GM19468 (cell line): ENCODE data around the gene ITGB6.

Experiments
- ATAC-seq: cut with Tn5 transposase; IDR thresholded peaks from one replicate; pipeline ENCODE4 v1.9.1; 2021; ENCODE audit warnings: mild to moderate bottlenecking, moderate library complexity, moderate number of reproducible peaks; ENCODE audit not compliant: unreplicated experiment; ENCODE audit errors: extremely low read depth

Gene ITGB6, protein sequence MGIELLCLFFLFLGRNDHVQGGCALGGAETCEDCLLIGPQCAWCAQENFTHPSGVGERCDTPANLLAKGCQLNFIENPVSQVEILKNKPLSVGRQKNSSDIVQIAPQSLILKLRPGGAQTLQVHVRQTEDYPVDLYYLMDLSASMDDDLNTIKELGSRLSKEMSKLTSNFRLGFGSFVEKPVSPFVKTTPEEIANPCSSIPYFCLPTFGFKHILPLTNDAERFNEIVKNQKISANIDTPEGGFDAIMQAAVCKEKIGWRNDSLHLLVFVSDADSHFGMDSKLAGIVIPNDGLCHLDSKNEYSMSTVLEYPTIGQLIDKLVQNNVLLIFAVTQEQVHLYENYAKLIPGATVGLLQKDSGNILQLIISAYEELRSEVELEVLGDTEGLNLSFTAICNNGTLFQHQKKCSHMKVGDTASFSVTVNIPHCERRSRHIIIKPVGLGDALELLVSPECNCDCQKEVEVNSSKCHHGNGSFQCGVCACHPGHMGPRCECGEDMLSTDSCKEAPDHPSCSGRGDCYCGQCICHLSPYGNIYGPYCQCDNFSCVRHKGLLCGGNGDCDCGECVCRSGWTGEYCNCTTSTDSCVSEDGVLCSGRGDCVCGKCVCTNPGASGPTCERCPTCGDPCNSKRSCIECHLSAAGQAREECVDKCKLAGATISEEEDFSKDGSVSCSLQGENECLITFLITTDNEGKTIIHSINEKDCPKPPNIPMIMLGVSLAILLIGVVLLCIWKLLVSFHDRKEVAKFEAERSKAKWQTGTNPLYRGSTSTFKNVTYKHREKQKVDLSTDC

DNA sequence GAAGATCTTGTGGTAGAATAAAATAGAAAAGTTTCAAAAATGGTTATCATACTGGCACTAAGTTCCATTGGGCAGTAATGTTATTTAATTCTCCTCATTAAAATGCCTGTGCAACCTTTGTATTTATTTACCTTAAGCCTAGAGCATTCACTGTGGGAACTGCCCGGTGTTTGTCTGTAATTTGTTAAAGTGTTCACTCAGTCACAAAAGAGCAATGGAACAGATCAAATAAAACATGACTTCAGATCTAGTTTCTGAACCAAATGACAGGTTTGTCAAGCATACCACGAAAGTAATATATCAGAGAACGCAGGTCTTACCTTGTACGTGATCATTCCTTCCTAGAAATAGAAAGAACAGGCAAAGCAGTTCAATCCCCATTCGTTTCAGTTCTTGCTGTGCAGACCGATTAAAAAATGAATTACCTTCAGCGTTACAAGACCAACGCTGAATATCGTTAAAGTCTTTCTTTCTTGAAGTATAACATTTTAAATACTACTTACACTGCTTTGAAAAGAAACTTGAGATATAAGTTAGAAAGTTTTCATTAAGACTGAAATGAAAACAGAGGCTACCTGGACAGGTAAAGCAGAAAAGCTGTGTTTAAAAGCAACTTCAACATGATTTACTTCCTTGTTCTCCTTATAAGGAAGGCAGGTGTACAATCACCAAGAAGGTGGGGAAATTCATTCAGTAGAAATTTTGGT lies at the start of gene ITGB6:
Gene ITGB6, minus strand, starts transcription at position 590 of the 707 bp plus-strand sequence. Its CDS starts 209 bp downstream, at position 381.
- ATAC-seq = no peak

DNA sequence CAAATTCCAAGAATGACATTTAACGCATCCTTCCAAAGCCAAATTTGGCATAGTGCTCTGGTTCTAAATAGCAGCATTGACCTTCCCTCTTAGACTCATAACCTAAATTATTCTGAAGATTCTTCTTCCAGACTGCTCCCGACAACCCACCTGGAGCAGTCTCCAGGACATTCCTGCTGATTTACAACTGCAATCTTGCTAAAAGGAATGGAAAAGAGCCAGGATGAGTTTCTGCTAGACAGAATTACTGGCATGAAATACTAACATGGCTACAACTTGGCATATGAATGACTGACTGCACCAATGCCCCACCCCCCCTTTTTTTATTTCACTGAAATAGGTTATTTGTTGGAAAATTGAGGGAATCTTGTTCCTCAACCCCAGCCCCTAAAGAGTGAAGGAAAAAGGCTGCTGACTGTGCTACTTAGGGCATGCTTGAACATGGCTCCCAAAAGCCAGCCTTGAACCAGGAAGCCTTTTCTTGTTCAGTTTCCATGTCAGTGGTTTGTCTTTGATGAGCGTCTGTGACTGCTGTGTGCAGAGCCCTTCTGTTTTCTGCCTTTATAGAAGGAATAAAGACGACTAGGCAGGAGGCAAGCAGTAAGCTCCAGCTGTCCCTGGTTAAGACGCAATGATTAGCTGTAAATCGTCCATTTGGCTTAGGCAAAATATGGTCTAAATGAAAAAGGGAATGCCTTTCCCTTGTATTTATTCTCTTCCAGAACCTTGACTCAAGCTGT lies 47.4 kb upstream of the ITGB6 start:
- no peak for ATAC-seq

DNA sequence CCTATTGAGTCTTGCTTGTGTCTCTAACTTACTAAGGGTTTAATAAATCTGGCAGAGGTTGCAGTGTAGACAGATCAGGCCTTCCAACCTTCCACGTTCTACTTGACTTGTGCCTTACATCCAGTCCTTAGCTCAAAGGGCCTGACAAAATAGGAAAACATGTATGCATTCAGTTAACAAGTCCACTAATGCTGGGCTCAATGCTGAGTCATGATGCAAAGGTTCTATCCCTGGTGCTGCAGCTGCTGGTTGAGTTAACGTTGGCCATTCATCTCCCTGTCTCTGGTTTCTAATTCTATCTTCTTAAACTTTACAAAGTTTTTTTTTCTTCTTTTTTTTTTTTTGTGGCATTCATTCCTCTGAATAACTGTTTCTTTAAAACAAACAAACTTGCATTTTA lies 46.3 kb upstream of the ITGB6 start:
- no peak for ATAC-seq

DNA sequence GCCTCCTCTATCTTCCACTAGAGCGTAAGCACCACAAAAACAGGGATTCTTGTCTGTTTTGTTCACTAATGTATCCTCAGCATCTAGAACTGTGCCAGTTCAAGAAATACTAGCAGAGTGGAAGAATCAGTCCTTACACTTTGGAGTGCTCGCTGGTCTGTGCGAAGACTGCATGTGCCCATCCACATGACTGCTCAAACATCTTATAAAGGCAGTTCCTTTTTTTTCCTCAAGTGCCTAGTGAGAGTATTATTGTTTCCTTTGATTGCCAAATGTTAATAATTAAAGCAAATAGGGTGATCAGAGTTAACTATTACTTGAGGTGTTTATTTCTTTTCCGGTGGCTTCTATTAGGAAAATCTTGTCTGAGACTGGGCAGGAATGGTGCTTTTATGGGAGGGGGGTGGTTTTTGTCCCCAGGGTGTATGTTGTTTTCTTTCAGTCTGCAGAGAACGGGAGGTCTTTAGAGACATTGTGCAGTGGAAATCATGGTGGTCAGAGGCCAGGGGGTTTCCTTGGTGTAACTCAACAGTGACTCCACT lies 45.6 kb upstream of the ITGB6 start:
- no peak for ATAC-seq

DNA sequence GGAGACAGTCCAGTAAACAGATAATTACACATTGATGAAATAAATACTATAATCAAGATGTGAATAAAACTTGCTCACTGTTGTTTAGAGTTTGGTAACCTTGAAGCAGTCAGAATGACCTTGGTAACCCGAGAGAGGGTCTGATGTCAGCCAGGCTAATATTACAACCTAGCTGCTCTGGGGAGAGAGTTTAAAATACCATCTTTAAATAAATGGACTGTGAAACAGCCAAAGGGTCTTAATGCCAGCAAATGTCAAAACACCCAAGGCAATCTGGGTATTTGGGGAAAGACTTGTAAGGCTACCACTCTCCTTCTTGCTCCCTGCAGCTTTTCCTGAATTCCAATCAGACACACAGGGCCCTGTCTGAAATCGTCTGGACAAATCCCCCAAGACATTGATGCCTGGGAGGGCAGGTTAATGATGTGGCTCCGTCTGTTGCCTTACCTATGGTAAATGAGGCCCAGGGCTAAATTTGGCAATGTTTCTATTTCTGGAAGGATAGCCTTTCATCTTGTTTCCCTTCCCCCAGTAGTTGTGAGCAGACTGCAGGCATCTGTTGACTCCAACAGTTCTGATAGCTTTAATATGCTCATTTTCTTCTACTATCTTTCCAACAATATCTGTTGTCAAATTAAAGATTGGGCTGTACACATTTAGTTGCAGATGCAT lies 43.0 kb upstream of the ITGB6 start:
- no peak for ATAC-seq

DNA sequence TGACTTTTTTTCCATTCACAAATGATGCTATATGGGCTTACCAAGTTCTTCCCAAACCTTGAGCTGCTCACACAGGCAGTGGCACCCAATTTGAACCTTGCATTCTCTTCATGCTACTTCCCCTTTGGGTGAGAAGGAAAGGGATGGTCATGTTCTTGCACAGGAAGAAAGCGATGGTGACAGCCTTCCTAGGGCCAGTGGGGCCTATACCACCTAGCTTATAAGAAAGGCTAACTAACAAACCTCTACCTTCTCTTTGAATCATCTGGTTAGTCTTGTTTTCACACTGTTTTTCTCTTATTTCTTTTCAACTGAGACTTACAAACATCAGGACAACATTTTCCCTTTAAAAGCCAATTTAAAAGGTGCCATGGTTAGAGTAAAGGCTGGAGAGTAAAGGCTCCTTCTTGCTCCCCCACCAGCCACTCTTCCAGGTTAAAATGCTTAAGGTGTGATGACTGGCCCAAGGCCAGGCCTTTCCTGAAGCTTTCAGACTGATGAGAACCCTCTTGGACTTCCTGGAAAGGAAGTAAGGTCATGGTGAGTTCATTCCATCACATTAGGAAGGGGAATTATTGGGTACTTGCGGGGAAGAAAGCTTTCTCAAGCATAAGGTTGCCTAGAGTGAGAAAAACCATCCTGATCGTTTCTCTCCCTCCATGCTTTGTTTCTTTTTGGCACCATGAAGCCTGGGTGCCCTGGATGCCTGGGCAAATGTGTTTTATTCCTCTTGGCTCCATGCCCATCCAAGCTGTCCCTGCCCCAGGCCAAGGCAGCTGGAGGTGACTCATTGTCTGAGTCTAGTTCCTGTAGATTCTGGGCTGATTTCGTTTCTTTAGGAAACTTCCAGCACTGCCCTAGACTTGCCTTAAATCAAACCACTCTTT lies 41.4 kb upstream of the ITGB6 start:
- ATAC-seq = no peak

DNA sequence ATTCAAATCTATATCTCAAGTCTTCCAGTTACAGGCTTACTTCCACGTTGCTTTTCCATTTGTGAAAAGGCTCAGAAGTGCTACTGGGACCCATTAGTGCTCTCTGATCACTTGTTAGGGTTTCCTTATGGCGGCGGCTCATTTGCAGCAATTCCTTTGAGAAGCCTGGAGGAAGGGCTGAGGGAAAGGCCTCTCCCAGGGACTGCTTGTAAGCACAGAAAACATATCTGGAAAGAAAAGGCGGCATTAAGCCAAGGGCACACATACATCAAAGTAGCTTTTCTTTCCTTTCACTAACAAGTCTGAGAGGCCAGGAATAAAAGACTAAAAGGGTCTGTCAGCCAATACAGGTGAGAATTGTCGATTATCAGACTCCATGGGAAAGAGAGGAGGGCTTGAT lies 39.4 kb upstream of the ITGB6 start:
- no peak for ATAC-seq

DNA sequence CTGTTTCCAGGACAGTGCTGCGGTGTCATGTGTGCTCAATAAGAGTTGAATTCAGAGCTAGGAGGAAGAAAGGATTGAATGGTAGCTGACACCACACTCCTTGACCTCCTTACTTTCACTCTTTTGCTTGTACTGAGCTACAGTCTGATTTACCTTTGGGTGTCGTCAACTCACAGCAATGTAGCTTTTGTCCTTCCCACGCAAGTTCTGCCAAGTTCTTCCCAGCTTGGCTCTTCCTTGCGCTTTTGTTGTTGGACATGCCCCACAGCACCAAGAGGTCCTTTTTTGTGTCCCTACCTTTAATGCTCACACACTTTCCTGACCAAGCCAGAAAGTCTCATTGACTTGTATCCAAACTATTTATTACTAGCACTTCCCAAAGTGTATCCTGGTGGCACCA lies 38.3 kb upstream of the ITGB6 start:
- no peak for ATAC-seq

DNA sequence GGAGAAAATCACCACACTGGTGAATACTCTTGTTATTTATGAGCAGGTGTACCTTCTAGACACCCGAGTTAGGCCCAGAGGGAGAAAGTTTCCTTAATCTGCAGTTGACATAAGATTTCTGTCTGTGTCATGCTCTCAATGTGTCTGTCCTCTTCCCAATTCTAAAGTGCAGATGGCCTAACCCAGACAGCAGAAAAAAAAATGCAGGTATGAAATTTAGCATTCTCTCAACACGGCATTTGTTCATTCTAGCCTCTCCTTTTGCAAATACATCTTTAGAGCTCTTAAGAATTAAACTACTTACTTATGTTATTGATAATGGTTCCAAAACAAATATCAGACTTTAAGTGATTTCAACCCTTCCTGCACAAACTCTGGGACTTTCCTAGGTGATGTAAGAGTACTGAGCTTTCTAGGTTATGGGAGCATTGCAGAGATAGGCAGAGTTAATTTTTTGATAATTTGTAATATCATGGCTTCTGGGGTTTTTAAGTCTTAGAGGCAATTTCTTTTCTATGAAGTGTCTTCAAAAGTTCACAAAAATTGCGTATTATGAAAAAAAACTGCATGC lies 32.9 kb upstream of the ITGB6 start:
- ATAC-seq = no peak

DNA sequence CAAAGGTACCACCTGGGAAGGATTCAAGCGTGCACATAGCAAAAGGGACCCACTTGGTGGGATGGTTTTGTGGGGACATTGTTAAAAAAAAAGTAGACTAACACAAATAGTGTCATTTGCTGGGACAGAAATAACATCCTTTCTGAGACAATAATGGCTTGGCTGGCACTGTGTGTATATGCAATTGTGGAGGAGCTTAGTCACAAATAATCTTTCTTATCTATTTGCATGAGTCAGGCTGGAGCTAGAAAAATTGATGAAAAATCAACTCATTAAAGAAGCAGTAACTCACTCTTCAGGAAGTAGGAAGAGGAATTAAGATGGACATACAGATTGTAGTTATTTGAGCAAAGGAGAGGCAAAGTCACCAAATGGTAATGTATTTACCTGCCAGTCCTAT lies 29.5 kb upstream of the ITGB6 start:
- no peak for ATAC-seq

DNA sequence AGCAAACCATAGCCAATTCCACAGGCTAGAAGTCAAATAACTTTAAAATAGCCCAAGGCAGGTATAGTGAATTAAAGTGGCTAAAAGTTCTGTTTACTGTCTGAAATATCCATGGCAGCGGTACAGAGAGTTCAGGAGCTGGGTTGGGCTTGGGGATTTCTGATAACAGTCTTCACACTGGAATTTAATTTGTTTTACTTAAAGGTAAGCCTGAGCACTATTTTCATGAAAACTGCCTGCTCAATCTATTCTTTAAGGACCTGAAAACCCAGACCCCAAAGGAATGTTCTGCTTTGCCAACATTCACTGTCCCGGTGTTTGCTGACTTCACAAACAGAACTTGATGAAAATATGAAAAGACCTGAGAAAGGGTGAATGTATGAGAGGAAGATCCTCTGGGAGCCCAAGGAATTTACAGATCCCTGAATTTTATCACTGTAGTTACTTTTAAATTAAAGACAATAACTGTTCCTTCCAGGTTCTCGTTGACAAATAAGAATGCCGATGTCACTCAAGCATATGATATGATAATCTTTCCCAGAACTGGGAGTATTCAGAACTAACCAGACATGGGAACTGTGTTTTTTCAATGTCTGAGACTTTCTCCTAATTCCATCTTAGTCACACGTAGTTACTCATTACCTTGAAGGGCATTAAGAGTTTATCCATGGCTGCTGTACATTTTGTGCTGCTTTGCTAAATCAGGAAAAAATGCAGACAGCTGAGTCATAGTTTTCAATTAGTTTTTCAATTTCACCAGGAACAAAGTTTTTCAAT lies 28.3 kb upstream of the ITGB6 start:
- no peak for ATAC-seq

DNA sequence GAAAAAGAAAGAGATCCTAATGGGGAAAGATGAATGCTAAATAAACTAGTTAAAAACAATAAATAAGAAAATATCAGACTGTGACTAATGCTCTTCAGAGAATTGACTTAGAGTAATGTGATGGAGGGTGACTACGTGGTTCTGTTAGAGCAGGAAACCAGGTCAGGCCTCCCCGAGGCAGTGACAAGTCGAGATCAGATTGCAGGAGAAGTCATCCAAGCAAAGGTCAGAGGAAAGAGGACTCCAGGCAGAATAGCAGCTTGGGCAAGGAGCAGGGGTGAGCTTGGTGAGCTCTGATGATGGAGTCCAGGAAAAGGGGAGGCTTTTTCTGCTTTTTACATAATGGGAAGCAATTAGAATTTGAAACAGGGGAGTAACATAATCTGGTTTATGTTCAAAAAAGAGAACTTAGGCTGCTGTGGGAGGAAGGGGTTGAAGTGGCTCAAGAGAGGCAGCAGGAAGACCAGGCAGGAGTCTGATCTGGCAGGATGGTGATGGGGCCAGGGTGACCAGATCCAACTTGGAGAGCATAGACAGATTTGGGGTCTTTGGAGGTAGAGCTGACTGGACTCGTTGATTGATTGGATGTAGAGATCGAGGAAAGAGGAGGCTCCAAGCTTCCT lies 27.3 kb upstream of the ITGB6 start:
- ATAC-seq = no peak

DNA sequence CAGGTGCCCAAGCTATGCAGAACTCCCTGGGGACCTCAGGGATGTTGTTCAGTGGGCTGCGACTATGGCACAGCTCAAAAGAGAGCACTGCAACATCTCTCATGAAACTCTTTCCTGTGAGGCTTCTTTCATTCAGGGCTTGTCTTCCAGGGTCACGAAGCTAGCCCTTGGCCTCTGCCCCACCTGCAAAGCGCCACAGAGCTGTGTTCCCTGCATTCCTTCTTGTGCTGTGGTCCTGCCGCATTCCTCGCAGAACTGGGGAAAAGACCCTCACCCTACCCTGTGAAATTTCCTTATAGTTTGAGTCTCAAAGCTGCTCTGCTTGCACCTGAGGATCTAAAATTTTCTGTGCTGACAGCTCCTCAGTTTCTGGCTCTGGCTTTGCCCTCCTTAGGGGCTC lies 26.3 kb upstream of the ITGB6 start:
- ATAC-seq = no peak

DNA sequence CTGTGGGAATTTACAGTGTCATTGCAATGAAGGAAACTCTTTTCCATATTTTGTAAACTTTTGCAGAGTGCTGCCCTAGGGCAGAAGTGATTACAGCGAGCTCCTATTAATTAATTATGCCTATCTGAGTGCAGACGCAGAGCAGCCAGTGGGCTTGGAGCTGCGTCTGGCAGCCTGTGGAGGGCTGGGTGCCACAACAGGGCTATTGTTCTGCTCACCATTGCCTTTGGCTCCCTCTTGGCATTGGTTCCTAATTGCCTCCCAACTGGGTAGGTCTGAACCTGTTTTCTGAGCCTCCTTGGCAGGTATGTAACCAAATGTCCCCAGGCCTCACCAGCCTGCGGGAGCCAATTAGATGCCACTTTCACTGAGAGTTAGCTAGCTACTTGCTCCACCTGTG lies 25.6 kb upstream of the ITGB6 start:
- ATAC-seq = no peak

DNA sequence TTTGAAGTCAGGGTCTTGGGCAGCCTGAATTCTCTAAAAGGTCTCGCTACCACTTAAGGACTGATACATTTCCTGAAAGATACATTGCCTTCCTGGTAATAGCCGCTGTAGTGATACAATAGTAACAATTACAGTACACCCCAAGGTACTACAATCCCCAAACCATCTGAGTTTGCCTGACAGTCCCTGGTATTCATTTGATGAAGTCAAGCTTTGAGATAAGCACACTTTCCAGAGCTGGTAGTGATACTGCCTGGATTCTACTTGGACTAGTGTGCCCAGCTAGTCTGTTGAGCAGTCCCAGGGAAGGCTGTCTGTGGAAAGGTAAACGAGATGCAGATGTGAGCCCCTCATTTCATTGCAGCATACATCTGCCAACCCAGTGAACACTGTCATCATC lies 24.4 kb upstream of the ITGB6 start:
- no peak for ATAC-seq

DNA sequence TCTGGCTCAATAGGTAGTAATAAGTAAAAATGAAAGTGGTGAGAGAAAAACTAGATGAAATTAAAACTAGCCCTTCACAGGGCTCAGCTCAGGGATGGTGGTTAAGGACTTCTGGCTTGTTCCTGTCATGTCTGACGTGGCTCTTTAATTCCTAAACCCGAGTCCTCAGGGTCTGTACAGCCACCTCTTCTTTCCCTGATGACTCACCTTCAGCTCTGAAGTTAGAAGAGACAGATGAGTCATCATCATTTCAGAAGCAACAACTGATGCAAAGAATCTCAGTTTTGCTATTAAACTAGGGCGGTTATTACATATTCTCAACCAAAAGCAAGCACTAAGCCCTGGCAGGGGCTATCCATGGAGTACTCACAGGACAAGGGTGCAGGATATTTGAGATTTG lies 24.0 kb upstream of the ITGB6 start:
- peak; percentile 90 for ATAC-seq

DNA sequence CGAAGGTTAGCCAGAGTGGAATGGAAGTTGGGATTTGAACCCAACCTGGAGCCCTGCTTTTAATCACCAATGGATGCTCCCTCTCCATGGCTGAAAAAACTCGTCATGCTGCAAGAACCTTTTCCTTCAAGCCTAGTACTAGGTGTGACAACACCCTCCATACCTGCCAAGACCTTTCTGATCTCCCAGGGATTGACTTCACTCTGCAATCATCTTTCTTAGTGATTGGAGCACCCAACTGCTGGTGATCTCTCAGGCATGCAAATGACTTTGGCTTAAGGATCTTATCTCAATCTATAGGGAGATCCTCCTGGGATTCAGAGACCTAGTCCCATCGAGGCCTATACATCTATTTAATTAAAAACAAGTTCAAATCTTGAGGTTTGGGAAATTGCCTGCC lies 23.5 kb upstream of the ITGB6 start:
- no peak for ATAC-seq
